GM19372 (cell line): Measurements from ENCODE around the gene LMX1A.

Source experiments
- ATAC-seq: cut with Tn5 transposase; IDR thresholded peaks from one replicate; pipeline ENCODE4 v1.9.1; 2021; ENCODE audit warnings: mild to moderate bottlenecking, low read depth, moderate library complexity; ENCODE audit not compliant: unreplicated experiment

The LMX1A gene

GRCh38 chr1:165228111-165228655, 128.3 kb downstream of the LMX1A start:
- ATAC-seq: no peak

GRCh38 chr1:165226326-165226725, 130.2 kb downstream of the LMX1A start:
- ATAC-seq: no peak

- no peak for ATAC-seq
These were observed 130.9 kb downstream of the LMX1A start for GRCh38 chr1:165225650-165226049.

- ATAC-seq: no peak
These were observed 131.5 kb downstream of the LMX1A start for GRCh38 chr1:165225062-165225461.

- ATAC-seq: no peak
These were observed 132.0 kb downstream of the LMX1A start for GRCh38 chr1:165224504-165224903.

- ATAC-seq: no peak
These were observed 133.9 kb downstream of the LMX1A start for GRCh38 chr1:165222580-165222979.

- ATAC-seq: no peak
These were observed 137.8 kb downstream of the LMX1A start for GRCh38 chr1:165218731-165219130.

GRCh38 chr1:165217958-165218357, 138.6 kb downstream of the LMX1A start:
- no peak for ATAC-seq

GRCh38 chr1:165216254-165216653, 140.3 kb downstream of the LMX1A start:
- no peak for ATAC-seq

GRCh38 chr1:165215676-165216075, 140.8 kb downstream of the LMX1A start:
- ATAC-seq: no peak

- no peak for ATAC-seq
These were observed 144.3 kb downstream of the LMX1A start for GRCh38 chr1:165212229-165212628.

GRCh38 chr1:165207853-165208515, 148.5 kb downstream of the LMX1A start:
- no peak for ATAC-seq

GRCh38 chr1:165205145-165205544, 151.4 kb downstream of the LMX1A start:
- no peak for ATAC-seq

GRCh38 chr1:165204548-165204947, 152.0 kb downstream of the LMX1A start:
- no peak for ATAC-seq

GRCh38 chr1:165191087-165191486, 165.4 kb downstream of the LMX1A start:
- ATAC-seq: no peak

- ATAC-seq: no peak
These were observed 166.6 kb downstream of the LMX1A start for GRCh38 chr1:165189913-165190312.

- no peak for ATAC-seq
These were observed 167.5 kb downstream of the LMX1A start for GRCh38 chr1:165189011-165189410.

- ATAC-seq: no peak
These were observed 169.2 kb downstream of the LMX1A start for GRCh38 chr1:165187031-165188009.

GRCh38 chr1:165185161-165185889, 171.2 kb downstream of the LMX1A start:
- ATAC-seq: no peak

- ATAC-seq: no peak
These were observed 173.5 kb downstream of the LMX1A start for GRCh38 chr1:165182975-165183374.

- ATAC-seq: no peak
These were observed 177.2 kb downstream of the LMX1A start for GRCh38 chr1:165179306-165179705.
